WTC11 (cell line): ENCODE data around the gene LAMB4. TPM values are rescaled to one million over a fixed set of nuclear protein-coding genes. Genes with fewer than 3 reads are reported as not detected.

Experiments used
- ATAC-seq: fragments of 200-7000 bp; cut with Tn5 transposase; 2 replicates; pipeline ENCODE4 v1.10.0; 2021; ENCODE audit warnings: mild to moderate bottlenecking, moderate library complexity
- CTCF ChIA-PET: fragments of 300-600 bp; sonication (Branson Sonifier 250); formaldehyde crosslinking; loops from one replicate; lab custom pipeline; 2021; ENCODE audit warnings: antibody characterized with exemption; lab: Charles Lee
- POLR2A ChIA-PET: fragments of 350-600 bp; sonication (Branson Sonifier 250); formaldehyde crosslinking; loops from one replicate; lab custom pipeline; 2021; ENCODE audit warnings: antibody characterized with exemption; lab: Charles Lee
- DNase-seq: peaks from one replicate; pipeline ENCODE4 v3.0.0; 2021; ENCODE audit warnings: low spot score
- H3K27ac Mint-ChIP-seq: 2 replicates; pipeline ENCODE4 v1.8.0; 2021; ENCODE audit warnings: mixed read lengths
- H3K27me3 Mint-ChIP-seq: 2 replicates; pipeline ENCODE4 v1.8.0; 2021; ENCODE audit warnings: low read depth, mild to moderate bottlenecking, moderate library complexity, mixed read lengths
- H3K36me3 Mint-ChIP-seq: 2 replicates; pipeline ENCODE4 v1.8.0; 2021; ENCODE audit warnings: mixed read lengths
- H3K4me1 Mint-ChIP-seq: 2 replicates; pipeline ENCODE4 v1.8.0; 2022; ENCODE audit warnings: mixed read lengths
- H3K4me3 Mint-ChIP-seq: 2 replicates; pipeline ENCODE4 v1.8.0; 2021; ENCODE audit warnings: mild to moderate bottlenecking, moderate library complexity, mixed read lengths
- H3K9me3 Mint-ChIP-seq: 2 replicates; pipeline ENCODE4 v1.8.0; 2021; ENCODE audit warnings: mixed read lengths
- AR ChIP-seq: fragments of 250-450 bp; sonication (Bioruptor Pico); IDR thresholded peaks from 2 replicates; pipeline ENCODE4 v1.9.0; 2021; ENCODE audit warnings: mild to moderate bottlenecking
- ATF3 ChIP-seq: sonication (generic); formaldehyde crosslinking; conservative IDR thresholded peaks from 2 replicates; pipeline ENCODE4 v1.8.1; 2022; ENCODE audit warnings: mild to moderate bottlenecking, missing genetic modification reagents
- CREM ChIP-seq: sonication (generic); formaldehyde crosslinking; IDR thresholded peaks from 2 replicates; pipeline ENCODE4 v1.8.1; 2022; ENCODE audit warnings: mild to moderate bottlenecking, missing genetic modification reagents, moderate library complexity
- ELF4 ChIP-seq: sonication (generic); formaldehyde crosslinking; IDR thresholded peaks from 2 replicates; pipeline ENCODE4 v1.8.1; 2022; ENCODE audit warnings: low read depth, mild to moderate bottlenecking, moderate library complexity, missing genetic modification reagents
- ERG ChIP-seq: fragments of 250-450 bp; sonication (Bioruptor Pico); IDR thresholded peaks from 2 replicates; pipeline ENCODE4 v1.8.0; 2021; ENCODE audit warnings: mild to moderate bottlenecking
- GABPB1 ChIP-seq: sonication (generic); formaldehyde crosslinking; IDR thresholded peaks from 2 replicates; pipeline ENCODE4 v1.8.1; 2023; ENCODE audit warnings: mild to moderate bottlenecking, missing genetic modification reagents
- HMGA2 ChIP-seq: fragments of 250-450 bp; sonication (Bioruptor Pico); IDR thresholded peaks from 2 replicates; pipeline ENCODE4 v1.4.0; 2021; ENCODE audit warnings: mild to moderate bottlenecking, moderate library complexity
- HMGXB4 ChIP-seq: sonication (generic); formaldehyde crosslinking; IDR thresholded peaks from 2 replicates; pipeline ENCODE4 v1.8.1; 2023; ENCODE audit warnings: mild to moderate bottlenecking, moderate library complexity, missing genetic modification reagents
- KAT7 ChIP-seq: sonication (generic); formaldehyde crosslinking; IDR thresholded peaks from 2 replicates; pipeline ENCODE4 v1.8.1; 2023; ENCODE audit warnings: missing genetic modification reagents, mild to moderate bottlenecking, borderline replicate concordance
- MAX ChIP-seq: sonication (generic); formaldehyde crosslinking; IDR thresholded peaks from 2 replicates; pipeline ENCODE4 v1.8.0; 2022; ENCODE audit warnings: mild to moderate bottlenecking, missing genetic modification reagents
- PRDM15 ChIP-seq: sonication (generic); formaldehyde crosslinking; IDR thresholded peaks from 2 replicates; pipeline ENCODE4 v1.8.0; 2022; ENCODE audit warnings: missing genetic modification reagents
- RELA ChIP-seq: sonication (generic); formaldehyde crosslinking; IDR thresholded peaks from 2 replicates; pipeline ENCODE4 v1.8.1; 2022; ENCODE audit warnings: missing genetic modification reagents, mild to moderate bottlenecking, borderline replicate concordance
- SMAD3 ChIP-seq: sonication (generic); formaldehyde crosslinking; IDR thresholded peaks from 2 replicates; pipeline ENCODE4 v1.8.0; 2022; ENCODE audit warnings: missing genetic modification reagents, mild to moderate bottlenecking, borderline replicate concordance
- SMAD4 ChIP-seq: sonication (generic); formaldehyde crosslinking; IDR thresholded peaks from 2 replicates; pipeline ENCODE4 v1.8.0; 2022; ENCODE audit warnings: mild to moderate bottlenecking, missing genetic modification reagents
- SP1 ChIP-seq: sonication (generic); formaldehyde crosslinking; conservative IDR thresholded peaks from 2 replicates; pipeline ENCODE4 v1.8.1; 2022; ENCODE audit warnings: missing genetic modification reagents
- STAT6 ChIP-seq: sonication (generic); formaldehyde crosslinking; conservative IDR thresholded peaks from 2 replicates; pipeline ENCODE4 v1.8.1; 2023; ENCODE audit warnings: mild to moderate bottlenecking, low read depth, missing genetic modification reagents, moderate library complexity
- ZBTB21 ChIP-seq: sonication (generic); formaldehyde crosslinking; IDR thresholded peaks from 2 replicates; pipeline ENCODE4 v1.8.1; 2023; ENCODE audit warnings: mild to moderate bottlenecking, missing genetic modification reagents, borderline replicate concordance
- ZBTB43 ChIP-seq: sonication (generic); formaldehyde crosslinking; IDR thresholded peaks from 2 replicates; pipeline ENCODE4 v1.8.1; 2023; ENCODE audit warnings: mild to moderate bottlenecking, missing genetic modification reagents
- ZNF263 ChIP-seq: sonication (generic); formaldehyde crosslinking; IDR thresholded peaks from 2 replicates; pipeline ENCODE4 v1.8.1; 2022; ENCODE audit warnings: low read depth, mild to moderate bottlenecking, moderate library complexity, missing genetic modification reagents
- total RNA-seq: library from RNA; stranded (reverse); gene quantifications from 3 replicates; pipeline ENCODE4 v1.2.3, GENCODE V29; 2021

LAMB4 gene
- total RNA-seq, 1 experiment from 2014 or later, result not detected

- TF ChIP-seq ERG (CRISPR knock-in tag), result no peak
- TF ChIP-seq SMAD3, result no peak
- no peak for TF ChIP-seq ZBTB21 (CRISPR knock-in tag)
- no peak for TF ChIP-seq ELF4 (CRISPR knock-in tag)
- no peak for TF ChIP-seq ATF3 (CRISPR knock-in tag)
- TF ChIP-seq SP1 (CRISPR knock-in tag), result no peak
- no peak for TF ChIP-seq KAT7 (CRISPR knock-in tag)
- TF ChIP-seq SMAD4 (CRISPR knock-in tag), result no peak
- no peak for TF ChIP-seq MAX (CRISPR knock-in tag)
- no peak for TF ChIP-seq ZNF263 (CRISPR knock-in tag)
- no peak for TF ChIP-seq HMGA2 (CRISPR knock-in tag)
- no peak for TF ChIP-seq AR
- TF ChIP-seq CREM (CRISPR knock-in tag), result no peak
- POLR2A ChIA-PET, result no interaction called here
- H3K9me3 Mint-ChIP-seq, result no peaks in the 10 kb centered on the region
- peaks cover 3% of the 10 kb centered on the region; the same call in 1 of the 2 replicates for H3K27me3 Mint-ChIP-seq
- no peak overlapping the region for H3K4me3 Mint-ChIP-seq
- no peaks in the 10 kb centered on the region for H3K36me3 Mint-ChIP-seq
- ATAC-seq, result no peak
- CTCF ChIA-PET, result no interaction called here
- no peak overlapping the region for H3K27ac Mint-ChIP-seq
- no peak for DNase-seq
- H3K4me1 Mint-ChIP-seq, result peaks cover 3% of the 10 kb centered on the region; the same call in 1 of the 2 replicates
These were observed 115.9 kb downstream of the LAMB4 start for GRCh38 chr7:108014215-108014614.

- DNase-seq (no peak), ATAC-seq (no peak)
- Mint-ChIP-seq H3K4me1 (peaks cover 3% of the 10 kb centered on the region; the same call in 1 of the 2 replicates), H3K27ac (no peak overlapping the region), H3K4me3 (no peak overlapping the region), H3K36me3 (no peaks in the 10 kb centered on the region), H3K9me3 (no peaks in the 10 kb centered on the region), H3K27me3 (peaks cover 14% of the 10 kb centered on the region)
- ChIA-PET CTCF (interaction anchor here (0.8 kb wide), 1 partner anchor 9 kb away, joined by 4 read pairs; the partner anchor contains the start of gene LAMB1), POLR2A (no interaction called here)
- TF ChIP-seq ZBTB43 (no peak), PRDM15 (CRISPR knock-in tag) (no peak), STAT6 (CRISPR knock-in tag) (no peak), GABPB1 (0 out of 2 replicates have a peak, but pooled peaks have one; percentile 62), HMGXB4 (CRISPR knock-in tag) (no peak), RELA (CRISPR knock-in tag) (no peak)
These were observed 117.4 kb downstream of the LAMB4 start for GRCh38 chr7:108012499-108013430.
